CD4-positive, alpha-beta T cell treated with Interleukin-17A for 1 hour (primary cell): Measurements from ENCODE around the gene GRK5.

Experiments used
- DNase-seq: peaks from one replicate; pipeline ENCODE4 v3.0.0-alpha.2; 2020

GRK5 gene

GRCh38 chr10:119279441-119279840, 72.1 kb downstream of the GRK5 start:
- no peak for DNase-seq

- DNase-seq: no peak
These were observed 74.3 kb downstream of the GRK5 start for GRCh38 chr10:119281581-119282071.

- no peak for DNase-seq
These were observed 75.1 kb downstream of the GRK5 start for GRCh38 chr10:119282446-119282845.

GRCh38 chr10:119283387-119283786, 76.0 kb downstream of the GRK5 start:
- no peak for DNase-seq

GRCh38 chr10:119283818-119284217, 76.4 kb downstream of the GRK5 start:
- DNase-seq: peak; percentile 61

- DNase-seq: no peak
These were observed 77.3 kb downstream of the GRK5 start for GRCh38 chr10:119284679-119285096.

- DNase-seq: peak; percentile 34
These were observed 78.3 kb downstream of the GRK5 start for GRCh38 chr10:119285495-119286267.

- DNase-seq: no peak
These were observed 79.1 kb downstream of the GRK5 start for GRCh38 chr10:119286516-119286915.

GRCh38 chr10:119286983-119287633, 79.7 kb downstream of the GRK5 start:
- no peak for DNase-seq

- DNase-seq: no peak
These were observed 81.2 kb downstream of the GRK5 start for GRCh38 chr10:119288574-119289001.

GRCh38 chr10:119289227-119289920, 82.0 kb downstream of the GRK5 start:
- DNase-seq: no peak

GRCh38 chr10:119290301-119291048, 83.1 kb downstream of the GRK5 start:
- DNase-seq: no peak

GRCh38 chr10:119291223-119291900, 84.0 kb downstream of the GRK5 start:
- DNase-seq: no peak

GRCh38 chr10:119292968-119293760, 85.8 kb downstream of the GRK5 start:
- DNase-seq: peak; percentile 20

GRCh38 chr10:119296703-119297102, 89.3 kb downstream of the GRK5 start:
- no peak for DNase-seq

- DNase-seq: no peak
These were observed 90.0 kb downstream of the GRK5 start for GRCh38 chr10:119297207-119297968.

GRCh38 chr10:119298810-119299209, 91.4 kb downstream of the GRK5 start:
- no peak for DNase-seq

GRCh38 chr10:119299531-119299930, 92.2 kb downstream of the GRK5 start:
- peak; percentile 25 for DNase-seq

GRCh38 chr10:119301397-119301796, 94.0 kb downstream of the GRK5 start:
- peak; percentile 77 for DNase-seq

- DNase-seq: peak; percentile 22
These were observed 94.8 kb downstream of the GRK5 start for GRCh38 chr10:119302172-119302571.
